Measurements from ENCODE around the gene DUSP15. TPM values are rescaled to one million over a fixed set of nuclear protein-coding genes. Genes with fewer than 3 reads are reported as not detected.

Gene DUSP15
- total RNA-seq, 4 donors from 2014 or later: 0.53 to 19.8 (median 2.3) TPM

- H3K27me3 ChIP-seq: no peaks in the 10 kb centered on the region
- no peak overlapping the region for H3K4me3 ChIP-seq
- H3K36me3 ChIP-seq: no peaks in the 10 kb centered on the region
- no peak overlapping the region for H3K27ac ChIP-seq
- DNase-seq: no peak
- H3K9me3 ChIP-seq: no peaks in the 10 kb centered on the region
- H3K4me1 ChIP-seq: no peaks in the 10 kb centered on the region
- TF ChIP-seq POLR2A (IDR thresholded peaks at IDR 0.05) (no peak), CTCF (IDR thresholded peaks at IDR 0.05) (no peak)
These were observed 31.3 kb upstream of the DUSP15 start for GRCh38 chr20:31901615-31902014.

- TF ChIP-seq CTCF (IDR thresholded peaks at IDR 0.05) (no peak), POLR2A (IDR thresholded peaks at IDR 0.05) (no peak)
- no peak for DNase-seq
- Histone ChIP-seq H3K4me1 (no peaks in the 10 kb centered on the region), H3K27me3 (no peaks in the 10 kb centered on the region), H3K36me3 (no peaks in the 10 kb centered on the region), H3K9me3 (no peaks in the 10 kb centered on the region), H3K27ac (no peak overlapping the region), H3K4me3 (no peak overlapping the region)
These were observed 27.2 kb upstream of the DUSP15 start for GRCh38 chr20:31897541-31897940.

- Histone ChIP-seq H3K9me3 (no peaks in the 10 kb centered on the region), H3K27me3 (no peaks in the 10 kb centered on the region), H3K4me1 (no peaks in the 10 kb centered on the region), H3K4me3 (no peak overlapping the region), H3K36me3 (no peaks in the 10 kb centered on the region), H3K27ac (peak overlapping the region in 1 of 4 donors; percentile 25)
- TF ChIP-seq CTCF (IDR thresholded peaks at IDR 0.05): no peak
- TF ChIP-seq POLR2A (IDR thresholded peaks at IDR 0.05): no peak
- DNase-seq: no peak
These were observed 25.7 kb upstream of the DUSP15 start for GRCh38 chr20:31896049-31896448.

DNA sequence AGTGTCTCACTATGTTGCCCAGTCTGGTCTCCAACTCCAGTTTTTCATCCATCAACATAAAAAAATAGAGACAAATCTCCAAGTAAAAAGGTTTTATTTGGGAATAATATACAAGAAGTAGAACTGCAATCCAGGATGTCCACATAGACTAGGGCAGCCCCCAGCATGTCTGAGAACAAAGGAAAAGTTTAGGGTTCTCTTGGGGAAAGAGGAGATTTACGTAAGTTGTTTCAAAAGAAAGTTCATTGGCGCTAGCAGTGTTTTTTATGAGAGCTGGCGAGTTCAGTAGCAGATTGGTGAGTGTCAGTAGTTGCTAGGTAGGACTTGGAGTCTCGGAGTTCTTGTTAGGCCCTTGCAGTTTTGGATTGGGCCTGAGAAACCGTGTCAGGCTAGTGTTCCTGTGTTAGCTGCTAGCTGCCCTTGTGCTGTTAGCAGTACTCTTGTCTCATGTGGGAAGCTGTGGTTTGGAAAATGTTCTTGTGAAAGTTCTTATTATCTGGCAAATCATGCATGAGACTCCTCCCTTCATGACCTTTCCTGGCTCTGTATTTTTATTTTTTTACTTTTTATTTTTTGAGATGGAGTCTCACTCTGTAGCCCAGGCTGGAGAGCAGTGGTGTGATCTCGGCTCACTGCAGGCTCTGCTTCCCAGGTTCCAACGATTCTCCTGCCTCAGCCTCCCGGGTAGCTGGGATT is 24.8 kb upstream of the DUSP15 start:
- Histone ChIP-seq H3K9me3 (no peaks in the 10 kb centered on the region), H3K4me3 (no peak overlapping the region), H3K27ac (peak overlapping the region in 3 of 4 donors; percentile 8 to 51 (median 25)), H3K27me3 (no peaks in the 10 kb centered on the region), H3K4me1 (no peaks in the 10 kb centered on the region), H3K36me3 (no peaks in the 10 kb centered on the region)
- DNase-seq: peak in 2 of 3 donors; percentile 73 to 79
- no peak for TF ChIP-seq POLR2A (IDR thresholded peaks at IDR 0.05)
- TF ChIP-seq CTCF (IDR thresholded peaks at IDR 0.05): no peak

- Histone ChIP-seq H3K9me3 (no peaks in the 10 kb centered on the region), H3K27ac (no peak overlapping the region), H3K27me3 (no peaks in the 10 kb centered on the region), H3K4me1 (no peaks in the 10 kb centered on the region), H3K36me3 (no peaks in the 10 kb centered on the region), H3K4me3 (no peak overlapping the region)
- TF ChIP-seq POLR2A (IDR thresholded peaks at IDR 0.05): no peak
- TF ChIP-seq CTCF (IDR thresholded peaks at IDR 0.05): no peak
- DNase-seq: no peak
These were observed 20.3 kb upstream of the DUSP15 start for GRCh38 chr20:31890646-31891045.

All from Peyer's patch (tissue), 4 donors.